Neural cell (in vitro differentiated cells): ENCODE data around the gene SWAP70. TPM values are rescaled to one million over a fixed set of nuclear protein-coding genes. Genes with fewer than 3 reads are reported as not detected.

ENCODE experiments used
- polyA plus RNA-seq: library from polyadenylated mRNA; depleted of rRNA; stranded (reverse); fragments of >200 nt; gene quantifications from 2 replicates; pipeline ENCODE4 v1.2.3, GENCODE V29; 2014

SWAP70 gene
- polyA plus RNA-seq, 1 donor from 2014 or later = 1.4 TPM

Other genes starting within 250 kb of the SWAP70 start
- gene ZNF143, start 203.1 kb upstream of the SWAP70 start, polyA plus RNA-seq = 14.8 and 18.9 TPM in 2 replicates
- gene WEE1, start 90.4 kb upstream of the SWAP70 start, polyA plus RNA-seq = 8.4 and 16.0 TPM in 2 replicates